Activated naive CD8-positive, alpha-beta T cell treated with anti-CD3 and anti-CD28 coated beads, Interleukin-2, amount 10 ng/mL, durations not matched to agents 7 days and 5 days (primary cell): Measurements from ENCODE around the gene PSD4. TPM values are rescaled to one million over a fixed set of nuclear protein-coding genes. Genes with fewer than 3 reads are reported as not detected.
A peak's percentile ranks its signal among the peaks of the same experiment; 100 is the strongest.

Source experiments
- ATAC-seq: fragments of 150-1000 bp; cut with Tn5 transposase; one replicate; pipeline ENCODE4 v1.10.0; 2021; ENCODE audit warnings: low read depth, moderate library complexity
- POLR2A ChIA-PET: fragments of 350-600 bp; sonication (Branson Sonifier 250); formaldehyde crosslinking; loops from one replicate; lab custom pipeline; 2021; ENCODE audit warnings: antibody characterized with exemption; lab: Charles Lee
- DNase-seq: peaks from one replicate; pipeline ENCODE4 v3.0.0; 2021
- H3K27ac Mint-ChIP-seq: one replicate; pipeline ENCODE4 v1.8.0; 2022; ENCODE audit warnings: mild to moderate bottlenecking, mixed read lengths
- H3K27me3 Mint-ChIP-seq: one replicate; pipeline ENCODE4 v1.8.0; 2022; ENCODE audit warnings: mild to moderate bottlenecking, moderate library complexity, mixed read lengths
- H3K36me3 Mint-ChIP-seq: one replicate; pipeline ENCODE4 v1.8.0; 2021; ENCODE audit warnings: mild to moderate bottlenecking, mixed read lengths
- H3K4me1 Mint-ChIP-seq: one replicate; pipeline ENCODE4 v1.8.0; 2021; ENCODE audit warnings: mixed read lengths
- H3K4me3 Mint-ChIP-seq: one replicate; pipeline ENCODE4 v1.8.0; 2022; ENCODE audit warnings: mild to moderate bottlenecking, moderate library complexity, mixed read lengths
- H3K9me3 Mint-ChIP-seq: one replicate; pipeline ENCODE4 v1.8.0; 2021; ENCODE audit warnings: mixed read lengths
- total RNA-seq, 2 experiments: library from RNA; stranded (reverse); gene quantifications; one replicate each; pipeline ENCODE4 v1.2.3, GENCODE V29; 2021

The PSD4 gene
- total RNA-seq, 2 experiments from 2014 or later = 361 to 385 TPM

- POLR2A ChIA-PET = interaction anchor here (0.6 to 6.1 kb wide), 7 partner anchors 13 to 43 kb away, joined by 4 to 85 read pairs (median 36); no protein-coding TSS in a partner anchor
- H3K4me3 Mint-ChIP-seq = peak overlapping the region; percentile 95
- H3K9me3 Mint-ChIP-seq = no peaks in the 10 kb centered on the region
- ATAC-seq (no peak), DNase-seq (no peak)
- no peaks in the 10 kb centered on the region for H3K27me3 Mint-ChIP-seq
- peaks cover 61% of the 10 kb centered on the region for H3K36me3 Mint-ChIP-seq
- peaks cover 75% of the 10 kb centered on the region for H3K4me1 Mint-ChIP-seq
- peak overlapping the region; percentile 74 for H3K27ac Mint-ChIP-seq
These were observed 3.1 kb downstream of the PSD4 start for GRCh38 chr2:113176696-113177355.

GRCh38 chr2:113178069-113178746 is 4.4 kb downstream of the PSD4 start:
- Mint-ChIP-seq H3K4me1 (peaks cover 71% of the 10 kb centered on the region), H3K36me3 (peaks cover 60% of the 10 kb centered on the region), H3K4me3 (peak overlapping the region; percentile 95), H3K27ac (peak overlapping the region; percentile 92), H3K9me3 (no peaks in the 10 kb centered on the region), H3K27me3 (no peaks in the 10 kb centered on the region)
- DNase-seq = no peak
- POLR2A ChIA-PET = interaction anchor here (0.6 to 5.4 kb wide), 3 partner anchors 14 to 21 kb away, joined by 3 to 59 read pairs (median 4); no protein-coding TSS in a partner anchor
- no peak for ATAC-seq

- ATAC-seq = no peak
- no peaks in the 10 kb centered on the region for H3K9me3 Mint-ChIP-seq
- DNase-seq = no peak
- peaks cover 70% of the 10 kb centered on the region for H3K4me1 Mint-ChIP-seq
- peak overlapping the region; percentile 95 for H3K4me3 Mint-ChIP-seq
- peaks cover 63% of the 10 kb centered on the region for H3K36me3 Mint-ChIP-seq
- POLR2A ChIA-PET = interaction anchor here (1.2 to 3.0 kb wide), 2 partner anchors 20 to 22 kb away, joined by 4 to 21 read pairs; no protein-coding TSS in a partner anchor
- H3K27me3 Mint-ChIP-seq = no peaks in the 10 kb centered on the region
- H3K27ac Mint-ChIP-seq = peak overlapping the region; percentile 92
These were observed 5.1 kb downstream of the PSD4 start for GRCh38 chr2:113178891-113179290.

- H3K4me1 Mint-ChIP-seq = peaks cover 71% of the 10 kb centered on the region
- no peaks in the 10 kb centered on the region for H3K9me3 Mint-ChIP-seq
- ATAC-seq (no peak), DNase-seq (no peak)
- H3K27ac Mint-ChIP-seq = peak overlapping the region; percentile 92
- H3K4me3 Mint-ChIP-seq = peak overlapping the region; percentile 95
- no peaks in the 10 kb centered on the region for H3K27me3 Mint-ChIP-seq
- POLR2A ChIA-PET = interaction anchor here (1.2 to 3.0 kb wide), 5 partner anchors 19 to 42 kb away, joined by 3 to 21 read pairs (median 15); no protein-coding TSS in a partner anchor
- H3K36me3 Mint-ChIP-seq = peaks cover 65% of the 10 kb centered on the region
These were observed 5.8 kb downstream of the PSD4 start for GRCh38 chr2:113179446-113180045.

- ATAC-seq = no peak
- Mint-ChIP-seq H3K4me3 (peak overlapping the region; percentile 95), H3K4me1 (peaks cover 73% of the 10 kb centered on the region), H3K9me3 (no peaks in the 10 kb centered on the region), H3K36me3 (peaks cover 65% of the 10 kb centered on the region), H3K27me3 (no peaks in the 10 kb centered on the region), H3K27ac (peak overlapping the region; percentile 85)
- POLR2A ChIA-PET = interaction anchor here (0.6 to 3.0 kb wide), 7 partner anchors 16 to 92 kb away, joined by 3 to 21 read pairs (median 3); no protein-coding TSS in a partner anchor
- peak; percentile 26 for DNase-seq
These were observed 6.6 kb downstream of the PSD4 start for GRCh38 chr2:113180131-113180946.

- peaks cover 78% of the 10 kb centered on the region for H3K4me1 Mint-ChIP-seq
- peaks cover 65% of the 10 kb centered on the region for H3K36me3 Mint-ChIP-seq
- no peaks in the 10 kb centered on the region for H3K9me3 Mint-ChIP-seq
- peak overlapping the region; percentile 85 for H3K27ac Mint-ChIP-seq
- peak overlapping the region; percentile 95 for H3K4me3 Mint-ChIP-seq
- H3K27me3 Mint-ChIP-seq = no peaks in the 10 kb centered on the region
- POLR2A ChIA-PET = interaction anchor here (0.6 to 3.0 kb wide), 9 partner anchors 13 to 91 kb away, joined by 3 to 21 read pairs (median 4); no protein-coding TSS in a partner anchor
- ATAC-seq (peak; percentile 43), DNase-seq (no peak)
These were observed 7.7 kb downstream of the PSD4 start for GRCh38 chr2:113181258-113182051.

GRCh38 chr2:113182471-113183260 is 8.9 kb downstream of the PSD4 start:
- Mint-ChIP-seq H3K36me3 (peaks cover 56% of the 10 kb centered on the region), H3K27ac (peak overlapping the region; percentile 24), H3K27me3 (no peaks in the 10 kb centered on the region), H3K4me3 (no peak overlapping the region), H3K4me1 (peaks cover 71% of the 10 kb centered on the region), H3K9me3 (no peaks in the 10 kb centered on the region)
- DNase-seq (no peak), ATAC-seq (no peak)
- POLR2A ChIA-PET = interaction anchor here (1.0 to 3.0 kb wide), 7 partner anchors 7 to 53 kb away, joined by 3 to 21 read pairs (median 6); no protein-coding TSS in a partner anchor

- POLR2A ChIA-PET = interaction anchor here (1.0 to 2.0 kb wide), 6 partner anchors 8 to 52 kb away, joined by 3 to 13 read pairs (median 6); partner anchors contain the start of gene PSD4
- Mint-ChIP-seq H3K27me3 (no peaks in the 10 kb centered on the region), H3K27ac (peak overlapping the region; percentile 72), H3K9me3 (no peaks in the 10 kb centered on the region), H3K4me3 (peak overlapping the region; percentile 46), H3K4me1 (peaks cover 71% of the 10 kb centered on the region), H3K36me3 (peaks cover 56% of the 10 kb centered on the region)
- ATAC-seq = no peak
- no peak for DNase-seq
These were observed 9.5 kb downstream of the PSD4 start for GRCh38 chr2:113183264-113183663.

- Mint-ChIP-seq H3K4me3 (peak overlapping the region; percentile 46), H3K27ac (peak overlapping the region; percentile 72), H3K36me3 (peaks cover 52% of the 10 kb centered on the region), H3K4me1 (peaks cover 67% of the 10 kb centered on the region), H3K27me3 (no peaks in the 10 kb centered on the region), H3K9me3 (no peaks in the 10 kb centered on the region)
- DNase-seq (no peak), ATAC-seq (no peak)
- POLR2A ChIA-PET = interaction anchor here (1.0 to 2.0 kb wide), 6 partner anchors 8 to 52 kb away, joined by 3 to 13 read pairs (median 6); partner anchors contain the start of gene PSD4
These were observed 9.9 kb downstream of the PSD4 start for GRCh38 chr2:113183703-113184102.

- peak overlapping the region; percentile 46 for H3K4me3 Mint-ChIP-seq
- peaks cover 64% of the 10 kb centered on the region for H3K4me1 Mint-ChIP-seq
- ATAC-seq (no peak), DNase-seq (no peak)
- H3K27me3 Mint-ChIP-seq = no peaks in the 10 kb centered on the region
- H3K9me3 Mint-ChIP-seq = no peaks in the 10 kb centered on the region
- POLR2A ChIA-PET = interaction anchor here (0.7 to 2.0 kb wide), 5 partner anchors 9 to 134 kb away, joined by 3 to 13 read pairs (median 5); partner anchors contain the start of gene PSD4
- peak overlapping the region; percentile 77 for H3K27ac Mint-ChIP-seq
- H3K36me3 Mint-ChIP-seq = peaks cover 50% of the 10 kb centered on the region
These were observed 10.9 kb downstream of the PSD4 start for GRCh38 chr2:113184531-113185230.
